CD14-positive monocyte (primary cell): Measurements from ENCODE around the gene KLHL3. TPM values are rescaled to one million over a fixed set of nuclear protein-coding genes. Genes with fewer than 3 reads are reported as not detected.

ENCODE experiments used
- DNase-seq, 3 donors: peaks; one replicate each; pipeline ENCODE4 v3.0.0-alpha.2; 2011 to 2022
- H2AFZ ChIP-seq: 2 replicates; pipeline ENCODE4 v1.6.0; 2012; ENCODE audit warnings: mild to moderate bottlenecking, low read depth, low read length, inconsistent platforms; ENCODE audit not compliant: insufficient read depth, poor library complexity, severe bottlenecking
- H3K27ac ChIP-seq, 2 donors: 1 replicate in 1 of 2; 2 replicates in 1 of 2; pipeline ENCODE4 v1.5.1; 2012 to 2013; ENCODE audit warnings: low read length in 2 of 2, control low read depth in 1 of 2, inconsistent platforms in 1 of 2, low read depth in 1 of 2, mild to moderate bottlenecking in 1 of 2
- H3K27me3 ChIP-seq, 2 donors: one replicate each; pipeline versions ENCODE4 v1.6.0 to v1.6.1; 2011 to 2013; ENCODE audit warnings: low read length in 2 of 2; ENCODE audit not compliant: control insufficient read depth in 2 of 2, insufficient read depth in 2 of 2
- H3K36me3 ChIP-seq, 2 donors: replicated peaks in 1 of 2; 1 replicate in 1 of 2; 2 replicates in 1 of 2; pipeline versions ENCODE4 v1.5.1 to v1.6.1; 2012 to 2013; ENCODE audit warnings: low read length in 2 of 2, control low read depth in 1 of 2, inconsistent platforms in 1 of 2, mild to moderate bottlenecking in 1 of 2; ENCODE audit not compliant: insufficient read depth in 2 of 2, control insufficient read depth in 1 of 2
- H3K4me1 ChIP-seq, 2 donors: 1 replicate in 1 of 2; 2 replicates in 1 of 2; pipeline versions ENCODE4 v1.5.1 to v1.6.1; 2012 to 2013; ENCODE audit warnings: low read length in 2 of 2, control low read depth in 1 of 2, inconsistent platforms in 1 of 2, mild to moderate bottlenecking in 1 of 2, moderate library complexity in 1 of 2; ENCODE audit not compliant: insufficient read depth in 2 of 2, control insufficient read depth in 1 of 2
- H3K4me2 ChIP-seq: replicated peaks from 2 replicates; pipeline ENCODE3; 2012; ENCODE audit warnings: low read length, moderate library complexity, mild to moderate bottlenecking; ENCODE audit not compliant: poor library complexity, severe bottlenecking; ENCODE audit errors: extremely low read depth
- H3K4me3 ChIP-seq, 3 experiments: fragments of 200-600 bp in 1 of 3; sonication (generic) in 1 of 3; replicated peaks in 1 of 3; 1 replicate in 2 of 3; 2 replicates in 1 of 3; pipeline ENCODE4 v1.5.1; 2011 to 2013; ENCODE audit warnings: low read length in 3 of 3, mild to moderate bottlenecking in 3 of 3, control low read depth in 2 of 3, low read depth in 2 of 3, inconsistent platforms in 1 of 3, moderate library complexity in 1 of 3
- H3K79me2 ChIP-seq: 2 replicates; pipeline ENCODE4 v1.6.0; 2012; ENCODE audit warnings: mild to moderate bottlenecking, control low read depth, inconsistent platforms, low read length, moderate library complexity; ENCODE audit not compliant: insufficient read depth
- H3K9ac ChIP-seq: 2 replicates; pipeline ENCODE4 v1.6.0; 2017; ENCODE audit warnings: low read length, mild to moderate bottlenecking; ENCODE audit not compliant: insufficient read depth, poor library complexity, severe bottlenecking
- H3K9me3 ChIP-seq, 2 donors: replicated peaks in 1 of 2; 1 replicate in 1 of 2; 2 replicates in 1 of 2; pipeline versions ENCODE4 v1.5.1 to v1.6.1; 2012 to 2013; ENCODE audit warnings: low read length in 2 of 2, control low read depth in 1 of 2; ENCODE audit not compliant: control insufficient read depth in 1 of 2, insufficient read depth in 1 of 2
- H4K20me1 ChIP-seq: 2 replicates; pipeline ENCODE4 v1.6.0; 2012; ENCODE audit warnings: mild to moderate bottlenecking, low read length, control low read depth, moderate library complexity; ENCODE audit not compliant: insufficient read depth
- H3K27ac Mint-ChIP-seq, 7 donors: one replicate each; pipeline ENCODE4 v1.8.0; 2020; ENCODE audit warnings: mild to moderate bottlenecking in 7 of 7, mixed read lengths in 7 of 7, moderate library complexity in 6 of 7, inconsistent platforms in 2 of 7
- H3K27me3 Mint-ChIP-seq, 3 donors: one replicate each; pipeline ENCODE4 v1.8.0; 2021 to 2022; ENCODE audit warnings: low read depth in 3 of 3, mild to moderate bottlenecking in 3 of 3, mixed read lengths in 3 of 3, moderate library complexity in 3 of 3, inconsistent platforms in 1 of 3
- H3K36me3 Mint-ChIP-seq, 2 donors: one replicate each; pipeline ENCODE4 v1.8.0; 2020; ENCODE audit warnings: mixed read lengths in 2 of 2, inconsistent platforms in 1 of 2, mild to moderate bottlenecking in 1 of 2
- H3K4me1 Mint-ChIP-seq: one replicate; pipeline ENCODE4 v1.8.0; 2020; ENCODE audit warnings: mild to moderate bottlenecking, mixed read lengths
- H3K4me3 Mint-ChIP-seq, 2 donors: one replicate each; pipeline ENCODE4 v1.8.0; 2020; ENCODE audit warnings: mild to moderate bottlenecking in 2 of 2, mixed read lengths in 2 of 2, moderate library complexity in 1 of 2
- H3K9me3 Mint-ChIP-seq, 7 donors: one replicate each; pipeline ENCODE4 v1.8.0; 2020 to 2022; ENCODE audit warnings: mixed read lengths in 7 of 7, mild to moderate bottlenecking in 6 of 7, moderate library complexity in 6 of 7, inconsistent platforms in 2 of 7
- WGBS: methylation state at CpG from one replicate; pipeline ENCODE4 v1.1.5; 2013; ENCODE audit warnings: missing lambda C conversion rate; ENCODE audit not compliant: insufficient coverage; 5-methylcytosine and 5-hydroxymethylcytosine counted together
- intact Hi-C, 2 donors: fragments of 100-400 bp; cut with micrococcal nuclease; formaldehyde crosslinking; loops; one replicate each; pipeline versions ENCODE4 v1.15.0 to v1.15.1; 2023
- polyA plus RNA-seq, 3 donors: library from polyadenylated mRNA; depleted of rRNA in 1 of 3; unstranded in 2 of 3; stranded (reverse) in 1 of 3; fragments of 300-500 nt in 2 of 3; fragments of >200 nt in 1 of 3; fragmentation: Illumina TruSeq in 2 of 3; gene quantifications; 1 replicate in 2 of 3; 2 replicates in 1 of 3; pipeline ENCODE4 v1.2.3, GENCODE V29; 2012 to 2021
- TF ChIP-seq, protein P1 (sequence below): fragments of 200-600 bp; IDR thresholded peaks from one replicate; pipeline ENCODE4 v1.8.0; 2022; ENCODE audit warnings: antibody characterized with exemption, mild to moderate bottlenecking

Gene KLHL3
- polyA plus RNA-seq, 3 donors = 0.71 TPM; not detected in 2

DNA sequence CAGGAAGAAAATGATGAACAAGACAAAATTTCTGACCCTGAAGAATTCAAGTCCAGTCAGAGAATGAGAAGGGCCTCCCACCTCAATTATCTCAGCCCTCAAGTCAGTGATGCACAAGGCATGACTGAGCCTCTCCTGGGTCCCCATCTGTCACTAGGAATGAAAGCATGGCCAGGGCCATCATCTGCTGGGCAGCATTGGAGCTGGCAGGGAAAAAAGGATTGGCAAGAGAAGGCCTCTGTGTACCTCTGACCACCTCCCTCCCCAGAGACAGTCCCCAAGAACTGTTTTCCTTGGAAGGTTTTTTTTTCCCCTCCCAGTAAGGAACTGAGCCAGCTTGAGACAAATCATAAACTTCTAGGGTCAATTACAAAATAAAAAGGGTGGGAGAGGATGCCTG, 76.7 kb downstream of the KLHL3 start:
- Mint-ChIP-seq H3K36me3 (no peaks in the 10 kb centered on the region), H3K4me1 (no peaks in the 10 kb centered on the region), H3K4me3 (no peak overlapping the region), H3K27ac (no peak overlapping the region), H3K9me3 (no peaks in the 10 kb centered on the region), H3K27me3 (peaks cover 0 to 5% (median 1%) of the 10 kb centered on the region in 3 donors)
- Histone ChIP-seq H3K9me3 (no peaks in the 10 kb centered on the region), H3K9ac (no peak overlapping the region), H3K4me2 (no peak overlapping the region), H3K27ac (no peak overlapping the region), H3K36me3 (no peaks in the 10 kb centered on the region), H2AFZ (no peak overlapping the region), H3K79me2 (no peaks in the 10 kb centered on the region), H3K4me1 (no peaks in the 10 kb centered on the region), H3K27me3 (no peaks in the 10 kb centered on the region), H4K20me1 (no peaks in the 10 kb centered on the region), H3K4me3 (no peak overlapping the region)
- DNase-seq = no peak
- TF ChIP-seq, protein P1, sequence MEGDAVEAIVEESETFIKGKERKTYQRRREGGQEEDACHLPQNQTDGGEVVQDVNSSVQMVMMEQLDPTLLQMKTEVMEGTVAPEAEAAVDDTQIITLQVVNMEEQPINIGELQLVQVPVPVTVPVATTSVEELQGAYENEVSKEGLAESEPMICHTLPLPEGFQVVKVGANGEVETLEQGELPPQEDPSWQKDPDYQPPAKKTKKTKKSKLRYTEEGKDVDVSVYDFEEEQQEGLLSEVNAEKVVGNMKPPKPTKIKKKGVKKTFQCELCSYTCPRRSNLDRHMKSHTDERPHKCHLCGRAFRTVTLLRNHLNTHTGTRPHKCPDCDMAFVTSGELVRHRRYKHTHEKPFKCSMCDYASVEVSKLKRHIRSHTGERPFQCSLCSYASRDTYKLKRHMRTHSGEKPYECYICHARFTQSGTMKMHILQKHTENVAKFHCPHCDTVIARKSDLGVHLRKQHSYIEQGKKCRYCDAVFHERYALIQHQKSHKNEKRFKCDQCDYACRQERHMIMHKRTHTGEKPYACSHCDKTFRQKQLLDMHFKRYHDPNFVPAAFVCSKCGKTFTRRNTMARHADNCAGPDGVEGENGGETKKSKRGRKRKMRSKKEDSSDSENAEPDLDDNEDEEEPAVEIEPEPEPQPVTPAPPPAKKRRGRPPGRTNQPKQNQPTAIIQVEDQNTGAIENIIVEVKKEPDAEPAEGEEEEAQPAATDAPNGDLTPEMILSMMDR = no peak
- intact Hi-C loops = no loop called here

DNA sequence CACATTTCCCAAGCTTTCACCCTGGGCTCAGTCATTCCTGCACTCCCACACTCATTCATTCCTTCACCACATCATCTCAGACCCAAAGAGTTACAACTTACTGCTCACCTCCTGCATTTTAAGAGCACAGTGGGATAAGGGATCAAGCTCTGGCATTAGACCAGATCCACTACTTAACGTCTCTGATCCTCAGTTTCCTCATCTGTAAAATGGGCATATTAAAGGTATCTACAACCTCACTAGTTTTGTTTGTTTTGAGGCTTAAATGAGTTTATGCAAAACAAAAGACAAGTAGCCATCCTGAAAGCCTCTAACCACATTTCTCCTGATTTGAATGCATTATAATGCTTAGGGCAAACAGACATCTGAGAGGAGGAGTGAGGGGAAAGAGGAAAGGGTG, 77.6 kb downstream of the KLHL3 start:
- Histone ChIP-seq H3K79me2 (no peaks in the 10 kb centered on the region), H3K27ac (no peak overlapping the region), H3K36me3 (no peaks in the 10 kb centered on the region), H4K20me1 (no peaks in the 10 kb centered on the region), H3K9me3 (no peaks in the 10 kb centered on the region), H2AFZ (no peak overlapping the region), H3K4me3 (no peak overlapping the region), H3K4me1 (no peaks in the 10 kb centered on the region), H3K9ac (no peak overlapping the region), H3K27me3 (no peaks in the 10 kb centered on the region), H3K4me2 (no peak overlapping the region)
- Mint-ChIP-seq H3K27me3 (peaks cover 0 to 5% (median 1%) of the 10 kb centered on the region in 3 donors), H3K36me3 (no peaks in the 10 kb centered on the region), H3K4me3 (no peak overlapping the region), H3K27ac (no peak overlapping the region), H3K9me3 (no peaks in the 10 kb centered on the region), H3K4me1 (no peaks in the 10 kb centered on the region)
- TF ChIP-seq, protein P1 = no peak
- WGBS = no CpG with 5 or more reads among the region's 1 CpG
- intact Hi-C loops = no loop called here
- no peak for DNase-seq
